K562 (cell line): ENCODE data around the gene KCNQ2. TPM values are rescaled to one million over a fixed set of nuclear protein-coding genes. Genes with fewer than 3 reads are reported as not detected.

ENCODE experiments used
- ATAC-seq: fragments of 200-7000 bp; cut with Tn5 transposase; 3 replicates; pipeline ENCODE4 v1.9.1; 2020; ENCODE audit warnings: moderate library complexity
- BruUV-seq: library from RNA; stranded (reverse); fragments of 400-500 nt; replicated peaks from 2 replicates; lab custom pipeline; 2021; lab: Mats Ljungman, UMichigan
- CTCF ChIA-PET: fragments of 300-600 bp; formaldehyde crosslinking; extraction: SDS; loops from one replicate; lab custom pipeline; 2021; ENCODE audit warnings: low intra/inter-chr PET ratio; lab: Yijun Ruan, JAX
- POLR2A ChIA-PET: fragments of 300-600, 350-650 bp; sonication (Branson Sonifier 250); formaldehyde crosslinking; extraction: SDS; loops from one replicate; lab custom pipeline; 2021; ENCODE audit warnings: antibody characterized with exemption, inconsistent platforms; lab: Yijun Ruan, JAX
- DNase-seq, 4 experiments: peaks; one replicate each; pipeline versions ENCODE4 v3.0.0 to v3.0.0-alpha.2; 2011 to 2018; ENCODE audit warnings: low spot score in 3 of 4, mixed read lengths in 3 of 4; ENCODE audit errors: extremely low read depth in 1 of 4
- FAIRE-seq: peaks from 2 replicates; lab custom pipeline; 2011; peaks lifted over from hg19 to GRCh38; lab: Jason Lieb, UNC
- H2AFZ ChIP-seq: 2 replicates; pipeline ENCODE4 v1.6.0; 2011; ENCODE audit warnings: low read depth, low read length, control low read depth, inconsistent platforms
- H3K27ac ChIP-seq: fragments of 200-600 bp; 3 replicates; pipeline ENCODE4 v1.8.0; 2011; ENCODE audit warnings: low read depth, mild to moderate bottlenecking, control low read depth, inconsistent platforms, low read length, moderate library complexity, mixed read lengths; ENCODE audit errors: extremely low read depth
- H3K27me3 ChIP-seq, 2 experiments: fragments of 300-600 bp in 1 of 2; 2 replicates in 1 of 2; 3 replicates in 1 of 2; pipeline versions ENCODE4 v1.6.0 to v1.8.0; 2011; ENCODE audit warnings: inconsistent platforms in 2 of 2, low read length in 2 of 2, mild to moderate bottlenecking in 1 of 2, mixed read lengths in 1 of 2, moderate library complexity in 1 of 2; ENCODE audit not compliant: control insufficient read depth in 2 of 2, insufficient read depth in 2 of 2
- H3K36me3 ChIP-seq: fragments of 300-600 bp; 3 replicates; pipeline ENCODE4 v1.8.0; 2011; ENCODE audit warnings: mild to moderate bottlenecking, low read length, inconsistent platforms; ENCODE audit not compliant: control insufficient read depth, insufficient read depth
- H3K4me1 ChIP-seq, 2 experiments: fragments of 200-600 bp in 1 of 2; replicated peaks in 1 of 2; 2 replicates in 1 of 2; 3 replicates in 1 of 2; pipeline versions ENCODE4 v1.5.1 to v1.8.0; 2011; ENCODE audit warnings: inconsistent platforms in 2 of 2, low read length in 2 of 2, mild to moderate bottlenecking in 1 of 2, mixed read lengths in 1 of 2, moderate library complexity in 1 of 2; ENCODE audit not compliant: control insufficient read depth in 2 of 2, insufficient read depth in 2 of 2
- H3K4me2 ChIP-seq: 2 replicates; pipeline ENCODE4 v1.6.1; 2011; ENCODE audit warnings: low read length, control low read depth, inconsistent platforms, mixed read lengths; ENCODE audit not compliant: insufficient read depth
- H3K4me3 ChIP-seq: fragments of 200-600 bp; sonication (generic), shearing (Covaris generic); 2 replicates; pipeline ENCODE4 v1.5.1; 2016; ENCODE audit warnings: control low read depth, inconsistent platforms
- H3K79me2 ChIP-seq: fragments of 200-600 bp; 3 replicates; pipeline ENCODE4 v1.8.0; 2011; ENCODE audit warnings: low read length, inconsistent platforms; ENCODE audit not compliant: control insufficient read depth, insufficient read depth
- H3K9ac ChIP-seq, 2 experiments: 2 replicates each; pipeline versions ENCODE4 v1.6.0 to v1.6.1; 2011; ENCODE audit warnings: low read depth in 2 of 2, low read length in 2 of 2, control low read depth in 1 of 2, inconsistent platforms in 1 of 2, mild to moderate bottlenecking in 1 of 2, mixed read lengths in 1 of 2; ENCODE audit not compliant: insufficient read depth in 1 of 2
- H3K9me1 ChIP-seq: one replicate; pipeline ENCODE4 v1.6.0; 2011; ENCODE audit warnings: inconsistent platforms, mild to moderate bottlenecking, low read length, moderate library complexity; ENCODE audit not compliant: control insufficient read depth, insufficient read depth
- H3K9me3 ChIP-seq: replicated peaks from 2 replicates; pipeline ENCODE4 v1.5.1; 2011; ENCODE audit warnings: low read depth, low read length, inconsistent platforms; ENCODE audit not compliant: control insufficient read depth, insufficient read depth
- H4K20me1 ChIP-seq: replicated peaks from 2 replicates; pipeline ENCODE4 v1.6.1; 2011; ENCODE audit warnings: low read length, inconsistent platforms, mixed read lengths; ENCODE audit not compliant: control insufficient read depth, insufficient read depth
- ARID4B ChIP-seq: sonication (generic); formaldehyde crosslinking; IDR thresholded peaks from 2 replicates; pipeline ENCODE4 v1.8.0; 2022; ENCODE audit warnings: mild to moderate bottlenecking, missing genetic modification reagents
- CHD7 ChIP-seq: fragments of 200-600 bp; sonication (generic); IDR thresholded peaks from one replicate; pipeline ENCODE4 v1.6.1; 2012; ENCODE audit warnings: mild to moderate bottlenecking, low read depth, low read length, inconsistent platforms
- ZNF354B ChIP-seq: fragments of 250-450 bp; sonication (Bioruptor Pico); IDR thresholded peaks from 2 replicates; pipeline ENCODE4 v1.4.0; 2020
- ZNF778 ChIP-seq: fragments of 450-650 bp; formaldehyde crosslinking; IDR thresholded peaks from 2 replicates; pipeline ENCODE4 v1.4.0; 2020; ENCODE audit warnings: mild to moderate bottlenecking, moderate library complexity
- WGBS: fragments of 100-300 bp; shearing (Covaris generic); methylation state at CpG from one replicate; pipeline ENCODE4 v1.1.6; 2016; ENCODE audit warnings: low coverage, mixed read lengths; ENCODE audit not compliant: insufficient coverage; ENCODE audit errors: missing lambda C conversion rate; 5-methylcytosine and 5-hydroxymethylcytosine counted together
- in situ Hi-C: fragments of 300-500 bp; cut with MboI; formaldehyde crosslinking; loops from 4 replicates; pipeline ENCODE4 v1.15.0; 2018; ENCODE audit warnings: inconsistent platforms, mixed read lengths
- intact Hi-C: fragments of 100-400 bp; cut with micrococcal nuclease; formaldehyde crosslinking; loops from 2 replicates; pipeline ENCODE4 v1.14.2; 2022
- polyA plus RNA-seq, 8 experiments: library from polyadenylated mRNA; depleted of rRNA in 4 of 8; stranded (reverse) in 5 of 8; unstranded in 3 of 8; fragments of >200 nt; fragmentation: Nextera tagmentation in 2 of 8; fragmentation: Illumina TruSeq in 1 of 8; extraction: Ambion mirVana in 2 of 8; extraction: Trizol in 1 of 8; gene quantifications; 2 replicates each; pipeline versions ENCODE4 v1.2.1 to v1.2.3, GENCODE V29; 2011 to 2014; ENCODE audit warnings: inconsistent platforms in 1 of 8, missing spikeins in 1 of 8
- total RNA-seq, 7 experiments: library from RNA; depleted of rRNA in 6 of 7; stranded (reverse); fragments of >200 nt in 6 of 7; fragmentation: Illumina TruSeq in 2 of 7; extraction: Trizol in 2 of 7; gene quantifications; 2 replicates each; pipeline versions ENCODE4 v1.2.1 to v1.2.3, GENCODE V29; 2011 to 2021; ENCODE audit warnings: low replicate concordance in 1 of 7

Gene KCNQ2
- total and polyA plus RNA-seq, 9 of the 15 experiments (the other 6 are each of a cell fraction or from before 2014, with no cell fraction given): 0.13 to 0.16 TPM; not detected in 7

DNA sequence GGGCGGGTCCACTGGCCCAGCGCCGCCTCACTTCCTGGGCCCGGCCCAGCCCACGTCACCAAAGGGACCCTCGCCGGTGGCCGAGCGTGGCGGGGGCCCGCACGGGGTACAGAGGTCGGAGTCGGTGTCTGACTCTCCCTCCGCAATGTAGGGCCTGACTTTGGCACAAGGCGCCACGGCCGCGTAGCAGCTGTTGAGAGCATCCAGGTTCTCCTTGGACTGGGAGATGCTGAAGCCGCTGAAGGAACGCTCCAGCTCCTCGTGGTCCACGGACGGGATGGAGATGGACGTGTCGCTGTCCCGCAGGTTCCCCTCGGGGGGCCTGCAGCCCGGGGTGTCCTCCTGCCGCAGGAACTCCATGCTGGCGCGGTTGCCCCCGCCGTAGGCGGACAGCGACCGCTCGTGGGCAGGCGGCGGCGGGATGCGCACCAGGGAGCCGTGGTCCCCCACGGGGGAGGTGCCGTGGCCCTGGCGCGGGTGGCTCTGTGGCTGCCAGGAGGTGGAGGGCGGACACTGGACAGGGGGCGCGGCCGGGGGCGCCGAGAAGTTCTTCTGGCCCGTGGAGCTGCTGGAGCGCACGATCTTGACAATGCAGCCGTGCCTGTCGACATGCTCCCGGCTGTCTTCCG lies 65.7 kb downstream of the KCNQ2 start (continued):
- TF ChIP-seq ARID4B (CRISPR knock-in tag): no peak
- no peak for TF ChIP-seq ZNF778 (CRISPR knock-in tag)
- TF ChIP-seq, all 486 proteins: peak for 1

GRCh38 chr20:63406011-63406410 lies 66.4 kb downstream of the KCNQ2 start:
- no peak overlapping the region for H2AFZ ChIP-seq
- H3K9ac ChIP-seq: no peak overlapping the region
- in situ Hi-C loops: no loop called here
- no peaks in the 10 kb centered on the region for H3K9me1 ChIP-seq
- no peak overlapping the region for H3K4me3 ChIP-seq
- no peak overlapping the region for H3K4me2 ChIP-seq
- CTCF ChIA-PET: no interaction called here
- no TSS peak for BruUV-seq
- ATAC-seq (no peak), FAIRE-seq (no peak), DNase-seq (no peak)
- H3K27me3 ChIP-seq: peaks cover 11 to 81% of the 10 kb centered on the region in 2 experiments; a peak in 4 of 5 replicates
- peaks cover 4% of the 10 kb centered on the region for H4K20me1 ChIP-seq
- 2% methylated on average over 17 of the region's 23 CpGs for WGBS
- no peaks in the 10 kb centered on the region for H3K79me2 ChIP-seq
- no peak overlapping the region for H3K27ac ChIP-seq
- H3K36me3 ChIP-seq: no peaks in the 10 kb centered on the region
- H3K9me3 ChIP-seq: no peaks in the 10 kb centered on the region
- POLR2A ChIA-PET: interaction anchor here (0.6 kb wide), 1 partner anchor 98 kb away, joined by 3 read pairs; no protein-coding TSS in a partner anchor
- intact Hi-C loops: no loop called here
- peaks cover 0 to 35% of the 10 kb centered on the region in 2 experiments; a peak in 2 of 5 replicates for H3K4me1 ChIP-seq
- TF ChIP-seq ZNF354B: no peak
- TF ChIP-seq CHD7: no peak
